ENCODE data around the gene DOCK3. TPM values are rescaled to one million over a fixed set of nuclear protein-coding genes. Genes with fewer than 3 reads are reported as not detected.

The DOCK3 gene
- 1 to 10 TPM; 2.0 to 3.2 (median 2.6) TPM for total RNA-seq
- total RNA-seq (2013), result 2.1 TPM
- total RNA-seq, result 1.3 to 9.0 (median 6.0) reads per million in 29 experiments

- DNase-seq (peak; percentile 25 to 85 (median 54)), ATAC-seq (replicated peaks in 1 of 4) (peak; percentile 93 to 94 (median 94))
- Mint-ChIP-seq H3K9me3 (no peaks in the 10 kb centered on the region), H3K27ac (no peak within 1 kb of the TSS), H3K27me3 (peaks cover 26 to 27% of the 10 kb centered on the region in 2 donors), H3K36me3 (no peaks in the 10 kb centered on the region), H3K4me1 (peaks cover 4 to 7% (median 6%) of the 10 kb centered on the region in 3 donors), H3K4me3 (peak within 1 kb of the TSS; percentile 64 to 80 (median 75))
- Histone ChIP-seq H3K9me3 (no peaks in the 10 kb centered on the region), H3K4me1 (ENCODE audit: control insufficient read depth in 1 of 2, extremely low read depth in 1 of 2, insufficient read depth in 2 of 2, low read length in 2 of 2) (peaks cover 2 to 8% of the 10 kb centered on the region in 2 experiments), H3K36me3 (ENCODE audit: control insufficient read depth in 2 of 2, extremely low read depth in 1 of 2, insufficient read depth in 1 of 2, low read length in 1 of 2) (no peaks in the 10 kb centered on the region), H3K27ac (ENCODE audit: low read length) (no peak within 1 kb of the TSS), H3K27me3 (replicated peaks in 1 of 2; ENCODE audit: control insufficient read depth in 2 of 2, extremely low read depth in 1 of 2, insufficient read depth in 2 of 2, low read length in 1 of 2) (peaks cover 18 to 23% of the 10 kb centered on the region in 2 experiments), H3K4me3 (ENCODE audit: control insufficient read depth in 1 of 2, extremely low read depth in 1 of 2, low read length in 1 of 2) (peak within 1 kb of the TSS; percentile 55 to 60)
- ChIA-PET POLR2A (no interaction called here), CTCF (no interaction called here)
- WGBS (ENCODE audit: insufficient coverage), result 2% methylated on average over 84 of the region's 89 CpGs
These were observed at the start of gene DOCK3 for GRCh38 chr3:50674349-50675178. Gene DOCK3, plus strand, starts transcription at chr3:50674927. Its CDS starts 337 bp downstream, at chr3:50675264.

- no peaks in the 10 kb centered on the region for H3K27me3 Mint-ChIP-seq
- POLR2A ChIA-PET, result no interaction called here
- DNase-seq (no peak), ATAC-seq (replicated peaks in 1 of 4) (no peak)
- H3K36me3 ChIP-seq (ENCODE audit: control insufficient read depth in 2 of 2, extremely low read depth in 1 of 2, insufficient read depth in 1 of 2, low read length in 1 of 2), result peaks cover 3 to 29% of the 10 kb centered on the region in 2 donors
- peaks cover 7% of the 10 kb centered on the region for H3K36me3 Mint-ChIP-seq
- H3K27ac ChIP-seq (ENCODE audit: low read length), result no peak overlapping the region
- H3K27me3 ChIP-seq (replicated peaks in 1 of 2; ENCODE audit: control insufficient read depth in 2 of 2, extremely low read depth in 1 of 2, insufficient read depth in 2 of 2, low read length in 1 of 2), result no peaks in the 10 kb centered on the region
- CTCF ChIA-PET, result interaction anchor here in 1 of 2 donors (0.6 to 1.3 kb wide), 2 partner anchors 10 to 28 kb away, joined by 3 to 4 read pairs; no protein-coding TSS in a partner anchor
- 90% methylated on average over 12 of the region's 18 CpGs for WGBS (ENCODE audit: insufficient coverage)
- peaks cover 34 to 97% of the 10 kb centered on the region in 2 experiments for H3K4me1 ChIP-seq (ENCODE audit: control insufficient read depth in 1 of 2, extremely low read depth in 1 of 2, insufficient read depth in 2 of 2, low read length in 2 of 2)
- peak overlapping the region in 1 of 3 donors; percentile 74 for H3K4me3 Mint-ChIP-seq
- H3K9me3 ChIP-seq, result no peaks in the 10 kb centered on the region
- peak overlapping the region; percentile 34 to 93 for H3K27ac Mint-ChIP-seq
- H3K4me3 ChIP-seq (ENCODE audit: control insufficient read depth in 1 of 2, extremely low read depth in 1 of 2, low read length in 1 of 2), result no peak overlapping the region
- H3K9me3 Mint-ChIP-seq, result no peaks in the 10 kb centered on the region
- peaks cover 92 to 96% (median 93%) of the 10 kb centered on the region in 3 donors for H3K4me1 Mint-ChIP-seq
These were observed 49.2 kb upstream of the DOCK3 start for GRCh38 chr3:50625231-50626182.

GRCh38 chr3:50626401-50626800 is 48.3 kb upstream of the DOCK3 start:
- H3K36me3 Mint-ChIP-seq, result peaks cover 4% of the 10 kb centered on the region
- no peaks in the 10 kb centered on the region for H3K9me3 Mint-ChIP-seq
- Histone ChIP-seq H3K4me1 (ENCODE audit: control insufficient read depth in 1 of 2, extremely low read depth in 1 of 2, insufficient read depth in 2 of 2, low read length in 2 of 2) (peaks cover 36 to 97% of the 10 kb centered on the region in 2 experiments), H3K9me3 (no peaks in the 10 kb centered on the region), H3K36me3 (ENCODE audit: control insufficient read depth in 2 of 2, extremely low read depth in 1 of 2, insufficient read depth in 1 of 2, low read length in 1 of 2) (peaks cover 0 to 28% of the 10 kb centered on the region in 2 donors), H3K27ac (ENCODE audit: low read length) (no peak overlapping the region), H3K27me3 (replicated peaks in 1 of 2; ENCODE audit: control insufficient read depth in 2 of 2, extremely low read depth in 1 of 2, insufficient read depth in 2 of 2, low read length in 1 of 2) (no peaks in the 10 kb centered on the region), H3K4me3 (ENCODE audit: control insufficient read depth in 1 of 2, extremely low read depth in 1 of 2, low read length in 1 of 2) (no peak overlapping the region)
- CTCF ChIA-PET, result interaction anchor here (0.6 to 1.3 kb wide), 5 partner anchors 10 to 919 kb away, joined by 3 to 5 read pairs (median 4); no protein-coding TSS in a partner anchor
- H3K4me3 Mint-ChIP-seq, result peak overlapping the region in 1 of 3 donors; percentile 74
- 64% methylated on average over 3 of the region's 3 CpGs for WGBS (ENCODE audit: insufficient coverage)
- H3K27me3 Mint-ChIP-seq, result no peaks in the 10 kb centered on the region
- POLR2A ChIA-PET, result no interaction called here
- ATAC-seq (replicated peaks in 1 of 4) (no peak), DNase-seq (no peak)
- no peak overlapping the region for H3K27ac Mint-ChIP-seq
- H3K4me1 Mint-ChIP-seq, result peaks cover 94 to 97% (median 94%) of the 10 kb centered on the region in 3 donors

- WGBS (ENCODE audit: insufficient coverage), result 67% methylated on average over 6 of the region's 6 CpGs
- CTCF ChIA-PET, result interaction anchor here in 1 of 2 donors (0.7 kb wide), 1 partner anchor 25 kb away, joined by 3 read pairs; no protein-coding TSS in a partner anchor
- Mint-ChIP-seq H3K4me1 (peaks cover 95 to 98% (median 97%) of the 10 kb centered on the region in 3 donors), H3K27me3 (no peaks in the 10 kb centered on the region), H3K27ac (peak overlapping the region; percentile 40 to 41), H3K36me3 (peaks cover 4% of the 10 kb centered on the region), H3K9me3 (no peaks in the 10 kb centered on the region), H3K4me3 (peak overlapping the region in 1 of 3 donors; percentile 31)
- Histone ChIP-seq H3K9me3 (no peaks in the 10 kb centered on the region), H3K36me3 (ENCODE audit: control insufficient read depth in 2 of 2, extremely low read depth in 1 of 2, insufficient read depth in 1 of 2, low read length in 1 of 2) (peaks cover 0 to 23% of the 10 kb centered on the region in 2 donors), H3K27ac (ENCODE audit: low read length) (no peak overlapping the region), H3K27me3 (replicated peaks in 1 of 2; ENCODE audit: control insufficient read depth in 2 of 2, extremely low read depth in 1 of 2, insufficient read depth in 2 of 2, low read length in 1 of 2) (no peaks in the 10 kb centered on the region), H3K4me1 (ENCODE audit: control insufficient read depth in 1 of 2, extremely low read depth in 1 of 2, insufficient read depth in 2 of 2, low read length in 2 of 2) (peaks cover 43 to 97% of the 10 kb centered on the region in 2 experiments), H3K4me3 (ENCODE audit: control insufficient read depth in 1 of 2, extremely low read depth in 1 of 2, low read length in 1 of 2) (no peak overlapping the region)
- POLR2A ChIA-PET, result no interaction called here
- no peak for ATAC-seq (replicated peaks in 1 of 4)
- DNase-seq, result peak in 1 of 35 experiments; percentile 43
These were observed 47.2 kb upstream of the DOCK3 start for GRCh38 chr3:50627407-50628051.

GRCh38 chr3:50628601-50629000 is 46.1 kb upstream of the DOCK3 start:
- no peak overlapping the region for H3K27ac ChIP-seq (ENCODE audit: low read length)

More at GRCh38 chr3:50628601-50629000, 46.1 kb upstream of the DOCK3 start:
- H3K4me3 ChIP-seq (ENCODE audit: control insufficient read depth in 1 of 2, extremely low read depth in 1 of 2, low read length in 1 of 2), result no peak overlapping the region
- no peaks in the 10 kb centered on the region for H3K27me3 ChIP-seq (replicated peaks in 1 of 2; ENCODE audit: control insufficient read depth in 2 of 2, extremely low read depth in 1 of 2, insufficient read depth in 2 of 2, low read length in 1 of 2)
- H3K9me3 Mint-ChIP-seq, result no peaks in the 10 kb centered on the region
- H3K4me1 Mint-ChIP-seq, result peaks cover 95 to 98% (median 97%) of the 10 kb centered on the region in 3 donors
- no peaks in the 10 kb centered on the region for H3K27me3 Mint-ChIP-seq
- peak overlapping the region; percentile 28 to 81 for H3K27ac Mint-ChIP-seq
- DNase-seq, result no peak
- no peak overlapping the region for H3K4me3 Mint-ChIP-seq
- WGBS (ENCODE audit: insufficient coverage), result 100% methylated on average over 2 of the region's 3 CpGs
- CTCF ChIA-PET, result no interaction called here
- POLR2A ChIA-PET, result no interaction called here
- peaks cover 4% of the 10 kb centered on the region for H3K36me3 Mint-ChIP-seq
- peaks cover 42 to 91% of the 10 kb centered on the region in 2 experiments for H3K4me1 ChIP-seq (ENCODE audit: control insufficient read depth in 1 of 2, extremely low read depth in 1 of 2, insufficient read depth in 2 of 2, low read length in 2 of 2)
- ATAC-seq (replicated peaks in 1 of 4), result no peak
- peaks cover 0 to 16% of the 10 kb centered on the region in 2 donors for H3K36me3 ChIP-seq (ENCODE audit: control insufficient read depth in 2 of 2, extremely low read depth in 1 of 2, insufficient read depth in 1 of 2, low read length in 1 of 2)
- H3K9me3 ChIP-seq, result no peaks in the 10 kb centered on the region
